PC-9 (cell line): ENCODE measurements around the gene MALSU1. TPM values are rescaled to one million over a fixed set of nuclear protein-coding genes. Genes with fewer than 3 reads are reported as not detected.

Experiments used
- BruUV-seq: library from RNA; stranded (reverse); fragments of 400-500 nt; replicated peaks from 2 replicates; lab custom pipeline; 2021; lab: Mats Ljungman, UMichigan
- CTCF ChIA-PET: fragments of 300-600 bp; sonication (Branson Sonifier 250); formaldehyde crosslinking; loops from one replicate; lab custom pipeline; 2022; ENCODE audit warnings: antibody characterized with exemption; lab: Charles Lee
- POLR2A ChIA-PET: fragments of 300-600 bp; sonication (Branson Sonifier 250); formaldehyde crosslinking; loops from one replicate; lab custom pipeline; 2022; ENCODE audit warnings: antibody characterized with exemption; ENCODE audit not compliant: unreplicated experiment; lab: Charles Lee
- DNase-seq, 2 experiments: peaks; one replicate each; pipeline versions ENCODE4 v3.0.0 to v3.0.0-alpha.2; 2015 to 2022; ENCODE audit warnings: mixed read lengths in 1 of 2
- H2AFZ ChIP-seq: fragments of 200-600 bp; sonication (generic); 2 replicates; pipeline ENCODE4 v1.8.1; 2017; ENCODE audit warnings: antibody characterized with exemption
- H3F3A ChIP-seq: fragments of 200-600 bp; sonication (generic); 2 replicates; pipeline ENCODE4 v1.8.1; 2017; ENCODE audit warnings: antibody characterized with exemption, mild to moderate bottlenecking, low read depth; ENCODE audit not compliant: insufficient read depth
- H3K27ac ChIP-seq: fragments of 200-600 bp; sonication (generic); 2 replicates; pipeline ENCODE4 v1.6.1; 2016; ENCODE audit warnings: mixed run types
- H3K27me3 ChIP-seq: fragments of 200-600 bp; sonication (generic); 2 replicates; pipeline ENCODE4 v1.6.1; 2016; ENCODE audit warnings: low read depth, mixed run types; ENCODE audit not compliant: insufficient read depth
- H3K36me3 ChIP-seq: fragments of 200-600 bp; sonication (generic); 2 replicates; pipeline ENCODE4 v1.6.1; 2016; ENCODE audit warnings: low read depth, mixed run types
- H3K4me1 ChIP-seq: fragments of 200-600 bp; sonication (generic); replicated peaks from 2 replicates; pipeline ENCODE4 v1.6.1; 2016; ENCODE audit warnings: mixed run types; ENCODE audit not compliant: insufficient read depth
- H3K4me2 ChIP-seq: fragments of 200-600 bp; sonication (generic); 2 replicates; pipeline ENCODE4 v1.6.1; 2017; ENCODE audit warnings: mixed run types
- H3K4me3 ChIP-seq: fragments of 200-600 bp; sonication (generic); 2 replicates; pipeline ENCODE4 v1.6.1; 2016; ENCODE audit warnings: mixed run types
- H3K79me2 ChIP-seq: fragments of 200-600 bp; sonication (generic); 2 replicates; pipeline ENCODE4 v1.6.1; 2017; ENCODE audit warnings: low read depth, mixed run types
- H3K9me2 ChIP-seq: fragments of 200-600 bp; sonication (generic); 2 replicates; pipeline ENCODE4 v1.8.1; 2017; ENCODE audit warnings: mild to moderate bottlenecking; ENCODE audit not compliant: insufficient read depth
- H3K9me3 ChIP-seq: fragments of 200-600 bp; sonication (generic); 2 replicates; pipeline ENCODE4 v1.8.1; 2016; ENCODE audit warnings: low read depth; ENCODE audit not compliant: insufficient read depth
- H4K20me1 ChIP-seq: fragments of 200-600 bp; sonication (generic); 2 replicates; pipeline ENCODE4 v1.8.1; 2017; ENCODE audit not compliant: insufficient read depth
- CTCF ChIP-seq: fragments of 200-600 bp; sonication (generic); conservative IDR thresholded peaks from 2 replicates; pipeline ENCODE4 v1.6.1; 2017; ENCODE audit warnings: mixed run types, antibody characterized with exemption, mild to moderate bottlenecking, moderate library complexity
- EZH2 ChIP-seq: fragments of 200-600 bp; sonication (generic); IDR thresholded peaks from 2 replicates; pipeline ENCODE4 v1.8.0; 2017; ENCODE audit warnings: antibody characterized with exemption, low read depth
- intact Hi-C: fragments of 100-400 bp; cut with micrococcal nuclease; formaldehyde crosslinking; loops from one replicate; pipeline ENCODE4 v1.10.0; 2022; ENCODE audit not compliant: unreplicated experiment
- total RNA-seq: library from RNA; stranded (reverse); gene quantifications from 2 replicates; pipeline ENCODE4 v1.2.3, GENCODE V29; 2021

The MALSU1 gene
- total RNA-seq, 1 experiment from 2014 or later, result 105 TPM

- BruUV-seq, result no TSS peak
- POLR2A ChIA-PET, result interaction anchor here (0.6 kb wide), 1 partner anchor 189 kb away, joined by 5 read pairs; no protein-coding TSS in a partner anchor
- Histone ChIP-seq H3K4me2 (peak overlapping the region; percentile 60), H3K36me3 (peaks cover 43% of the 10 kb centered on the region), H2AFZ (no peak overlapping the region), H3K27me3 (no peaks in the 10 kb centered on the region), H3K9me2 (no peaks in the 10 kb centered on the region), H3K79me2 (peaks cover 77% of the 10 kb centered on the region), H3K27ac (peak overlapping the region; percentile 91), H3K9me3 (no peaks in the 10 kb centered on the region), H4K20me1 (no peaks in the 10 kb centered on the region), H3F3A (peaks cover 71% of the 10 kb centered on the region), H3K4me3 (no peak overlapping the region), H3K4me1 (peaks cover 78% of the 10 kb centered on the region)
- DNase-seq, result no peak
- CTCF ChIA-PET, result interaction anchor here (0.5 kb wide), 1 partner anchor 1478 kb away, joined by 3 read pairs; no protein-coding TSS in a partner anchor
- intact Hi-C loops, result no loop called here
- TF ChIP-seq CTCF (no peak), EZH2 (no peak)
Observed at GRCh38 chr7:23350466-23350865, 51.3 kb downstream of the MALSU1 start.

- intact Hi-C loops, result no loop called here
- peaks cover 74% of the 10 kb centered on the region for H3K79me2 ChIP-seq
- TF ChIP-seq EZH2, result no peak
- TF ChIP-seq CTCF, result no peak
- no peak overlapping the region for H3K4me2 ChIP-seq
- no TSS peak for BruUV-seq
- DNase-seq, result no peak
- peaks cover 77% of the 10 kb centered on the region for H3K4me1 ChIP-seq
- peaks cover 71% of the 10 kb centered on the region for H3F3A ChIP-seq
- H3K9me3 ChIP-seq, result no peaks in the 10 kb centered on the region
- no peaks in the 10 kb centered on the region for H4K20me1 ChIP-seq
- H3K27me3 ChIP-seq, result no peaks in the 10 kb centered on the region
- no peaks in the 10 kb centered on the region for H3K9me2 ChIP-seq
- POLR2A ChIA-PET, result interaction anchor here (0.7 kb wide), 2 partner anchors 22 to 96 kb away, joined by 3 to 6 read pairs; no protein-coding TSS in a partner anchor
- CTCF ChIA-PET, result no interaction called here
- no peak overlapping the region for H2AFZ ChIP-seq
- no peak overlapping the region for H3K4me3 ChIP-seq
- no peak overlapping the region for H3K27ac ChIP-seq
- H3K36me3 ChIP-seq, result peaks cover 26% of the 10 kb centered on the region; the same call in 1 of the 2 replicates
Observed at GRCh38 chr7:23353172-23353571, 54.0 kb downstream of the MALSU1 start.

GRCh38 chr7:23356168-23356567, 57.0 kb downstream of the MALSU1 start:
- Histone ChIP-seq H3K9me3 (no peaks in the 10 kb centered on the region), H3K4me1 (peaks cover 60% of the 10 kb centered on the region), H3K4me3 (no peak overlapping the region), H2AFZ (no peak overlapping the region), H3K27ac (peak overlapping the region; percentile 63; the same call in 1 of the 2 replicates), H3K4me2 (peak overlapping the region; percentile 64; the same call in 1 of the 2 replicates), H3K79me2 (peaks cover 81% of the 10 kb centered on the region), H3F3A (peaks cover 61% of the 10 kb centered on the region), H3K9me2 (no peaks in the 10 kb centered on the region), H3K36me3 (peaks cover 12% of the 10 kb centered on the region), H4K20me1 (no peaks in the 10 kb centered on the region), H3K27me3 (no peaks in the 10 kb centered on the region)
- ChIA-PET CTCF (no interaction called here), POLR2A (no interaction called here)
- no peak for DNase-seq
- TF ChIP-seq EZH2 (no peak), CTCF (no peak)
- no TSS peak for BruUV-seq
- intact Hi-C loops, result loop anchor here (2.0 to 5.0 kb wide), 3 partner anchors 57 to 176 kb away; partner anchors contain the start of genes MALSU1 and TRA2A
